HG03520 (cell line): Measurements from ENCODE around the gene PDCL3.

ENCODE experiments used
- ATAC-seq: cut with Tn5 transposase; IDR thresholded peaks from one replicate; pipeline ENCODE4 v1.9.1; 2021; ENCODE audit warnings: mild to moderate bottlenecking, moderate library complexity; ENCODE audit not compliant: unreplicated experiment

The PDCL3 gene

DNA sequence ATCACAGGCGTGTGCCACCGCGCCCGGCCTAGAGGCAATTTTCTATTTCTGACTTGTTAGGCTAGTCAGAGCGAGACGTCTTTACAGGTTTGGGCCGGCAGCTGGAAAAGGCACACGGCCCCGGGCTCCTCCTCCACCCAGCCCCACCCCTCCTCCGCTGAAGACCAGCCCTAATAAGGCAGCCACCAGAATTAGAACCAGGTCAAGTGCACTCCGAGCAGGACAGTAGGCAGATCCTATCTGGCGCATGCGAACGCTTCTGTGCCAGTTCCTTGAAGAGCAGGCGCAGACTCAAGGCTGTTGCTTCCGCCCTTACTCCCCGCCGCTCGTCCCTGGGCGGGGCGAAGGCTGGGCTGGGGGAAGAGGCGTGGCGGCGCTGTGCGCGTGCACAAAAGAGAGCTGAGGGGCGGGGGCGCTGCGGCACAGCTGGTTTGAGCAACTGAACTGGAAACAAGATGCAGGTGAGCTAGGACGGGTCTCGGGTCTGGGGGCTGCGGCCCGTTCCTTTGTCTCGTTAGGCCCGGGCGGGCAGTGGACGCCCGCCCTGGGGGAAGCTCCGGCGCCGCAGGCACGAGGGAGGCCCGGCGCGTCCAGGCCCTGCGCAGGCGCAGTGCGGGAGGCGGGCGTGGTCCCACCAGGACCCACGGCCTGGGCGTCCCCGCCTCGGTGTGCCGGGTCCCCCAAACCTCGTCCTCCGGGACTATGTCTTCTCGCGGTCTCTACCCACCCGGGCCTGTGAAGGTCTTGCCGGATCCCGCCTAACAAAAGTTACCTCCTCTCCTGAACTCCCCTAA lies at the start of gene PDCL3:
Gene PDCL3, plus strand, starts transcription at position 381 of the 794 bp plus-strand sequence. Its CDS starts 75 bp downstream, at position 456.
- peak; percentile 89 for ATAC-seq

DNA sequence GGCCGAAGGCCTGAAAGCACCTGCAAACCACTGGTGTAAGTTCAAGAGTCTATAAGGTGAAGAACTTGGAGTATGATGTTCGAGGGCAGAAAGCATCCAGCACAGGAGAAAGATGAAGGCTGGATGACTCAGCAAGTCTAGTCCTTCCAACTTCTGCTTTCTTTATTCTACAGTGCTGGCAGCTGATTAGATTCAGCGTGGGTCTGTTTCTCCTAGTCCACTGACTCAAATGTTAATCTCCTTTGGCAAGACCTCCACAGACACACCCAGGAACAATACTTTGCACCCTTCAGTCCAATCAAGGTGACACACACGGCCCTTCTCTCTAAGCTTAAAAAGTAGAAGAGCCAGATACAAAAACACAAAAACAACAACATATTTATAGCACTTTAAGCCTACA lies 49.1 kb upstream of the PDCL3 start:
- no peak for ATAC-seq

DNA sequence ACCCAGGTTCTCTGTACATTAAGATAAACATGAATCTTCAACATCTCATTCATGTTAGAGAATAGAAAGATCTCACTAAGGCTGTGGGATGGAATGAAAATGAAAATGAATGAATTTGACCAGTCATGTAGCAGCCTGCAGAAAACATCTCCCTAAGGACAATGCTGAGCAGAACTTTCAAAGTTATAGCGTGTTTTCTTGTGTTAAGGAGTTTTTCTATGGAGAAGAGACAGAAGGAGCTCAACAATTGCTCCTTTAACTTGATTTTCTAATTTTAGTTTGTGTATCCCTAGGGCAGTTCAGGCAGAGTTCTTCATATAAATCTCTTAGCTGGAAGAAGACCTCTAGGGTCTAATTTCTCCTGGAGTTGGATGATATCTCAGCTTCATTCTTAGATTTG lies 45.2 kb upstream of the PDCL3 start:
- ATAC-seq: no peak

DNA sequence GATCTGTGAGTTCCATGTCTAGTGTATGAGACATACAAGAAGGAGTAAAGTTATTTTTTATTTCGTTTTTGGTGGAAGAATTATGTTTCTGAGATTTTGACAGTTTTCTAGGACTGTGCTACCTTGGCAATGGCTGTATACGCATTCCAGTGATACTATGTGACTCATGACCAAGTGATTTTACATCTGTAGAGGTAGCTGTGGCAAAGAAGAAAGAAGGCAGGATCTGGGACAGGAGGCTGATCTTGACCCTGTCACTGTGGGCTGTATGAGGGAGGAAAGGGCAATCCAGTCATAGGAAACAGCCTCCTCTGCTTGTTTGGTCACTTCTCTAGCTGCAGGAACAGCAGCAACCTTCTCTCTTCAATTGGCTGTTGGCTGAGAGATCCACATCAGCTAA lies 44.0 kb upstream of the PDCL3 start:
- ATAC-seq: no peak

DNA sequence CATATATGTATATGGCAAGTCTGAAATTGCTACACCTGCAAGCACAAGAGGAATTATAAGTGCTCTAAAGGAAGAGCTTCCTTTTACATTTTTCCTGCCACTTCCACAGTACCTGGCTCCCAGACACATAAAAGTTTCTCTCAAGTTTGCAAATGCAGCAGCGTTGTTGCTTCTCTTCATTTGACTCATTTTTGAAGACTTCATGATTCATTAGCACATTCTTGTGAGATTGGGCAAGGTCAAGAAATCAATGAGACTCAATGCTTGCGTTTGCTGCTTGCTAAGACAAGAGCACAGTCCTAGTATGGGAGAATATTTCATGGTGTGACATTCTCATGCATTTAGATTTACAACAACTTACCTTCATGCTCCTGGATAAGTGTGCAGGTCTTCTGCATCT lies 42.6 kb upstream of the PDCL3 start:
- no peak for ATAC-seq

DNA sequence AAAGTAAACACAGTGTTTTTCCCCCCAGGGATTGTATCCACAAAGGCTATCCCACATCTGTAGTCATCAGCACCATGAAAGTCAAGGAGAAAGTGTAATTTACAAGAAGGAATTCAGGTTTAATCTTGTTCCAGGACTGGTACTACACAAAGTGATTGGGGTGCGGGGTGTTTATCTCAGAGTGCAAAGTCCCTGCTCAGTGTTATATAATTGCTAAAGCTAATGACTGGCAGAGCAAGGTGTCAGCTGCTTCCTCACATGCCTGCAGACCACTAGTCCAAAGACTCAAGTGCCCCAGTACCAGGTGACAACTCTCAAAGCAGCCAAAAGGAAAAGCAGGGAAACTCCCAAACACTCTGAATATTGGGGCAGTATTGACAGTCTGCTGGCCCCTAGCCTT lies 40.4 kb upstream of the PDCL3 start:
- ATAC-seq: no peak

DNA sequence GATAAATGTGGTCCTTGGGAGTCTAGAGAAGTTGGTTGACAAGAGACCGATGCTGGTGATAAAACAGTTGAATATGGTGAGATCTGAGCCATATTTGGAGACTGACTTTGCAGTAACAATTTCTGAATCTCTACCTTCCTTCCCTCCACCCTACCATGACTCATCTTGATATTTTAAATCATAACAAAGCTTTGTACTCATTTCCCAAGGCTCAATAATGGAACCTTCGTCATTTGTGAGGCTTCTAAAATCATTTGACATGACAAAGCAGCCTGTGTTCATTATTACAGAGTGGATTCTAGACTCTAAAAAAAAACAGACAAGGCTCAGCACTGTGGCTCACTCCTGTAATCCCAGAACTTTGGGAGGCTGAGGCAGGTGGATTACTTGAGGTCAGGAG lies 38.5 kb upstream of the PDCL3 start:
- no peak for ATAC-seq

DNA sequence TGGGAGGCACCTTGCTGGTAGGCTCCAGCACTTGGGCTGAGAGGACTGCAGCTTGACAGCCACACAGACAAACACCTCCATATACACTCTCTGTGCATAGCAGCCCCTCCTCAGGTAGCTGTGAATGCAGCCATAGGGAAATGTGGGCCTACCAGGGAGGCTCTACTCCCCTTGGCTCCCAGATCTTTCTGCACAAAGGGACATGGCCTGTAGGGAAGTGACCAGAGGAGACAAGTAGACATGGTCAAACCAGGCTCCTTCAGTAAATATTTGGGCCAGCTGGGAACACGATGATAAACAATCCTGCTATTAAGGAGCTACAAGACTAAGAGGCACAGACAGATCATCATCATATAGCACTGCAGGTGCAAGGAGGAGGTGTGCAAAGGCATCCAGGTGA lies 35.9 kb upstream of the PDCL3 start:
- ATAC-seq: no peak

DNA sequence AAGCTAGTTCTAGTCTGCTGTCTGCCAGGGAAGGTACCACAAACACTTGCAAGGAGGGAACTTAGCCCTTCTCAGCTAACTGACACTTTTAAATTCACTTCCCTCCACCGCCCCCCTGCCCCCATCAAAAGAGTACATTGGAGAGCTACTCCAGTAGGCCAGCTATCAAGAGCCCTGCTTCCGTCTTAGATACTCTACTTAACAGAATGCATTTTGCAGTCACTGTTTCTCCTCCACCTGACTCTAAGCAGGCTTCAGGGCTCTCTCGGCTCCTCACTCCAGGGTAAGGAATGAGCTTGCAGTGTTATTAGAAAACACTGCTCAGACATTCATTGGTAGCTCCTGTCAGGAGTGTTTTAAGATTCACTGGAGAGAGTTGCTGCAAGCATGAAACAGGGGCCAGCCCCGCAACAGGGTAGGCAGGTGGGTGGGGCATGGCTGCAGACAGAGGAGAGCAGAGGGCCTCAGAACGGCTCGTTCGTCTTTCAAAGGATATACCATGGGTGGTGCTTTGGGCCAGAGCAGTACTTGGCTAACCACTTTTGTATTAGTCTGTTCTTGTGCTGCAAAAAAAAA lies 35.3 kb upstream of the PDCL3 start:
- ATAC-seq: no peak

DNA sequence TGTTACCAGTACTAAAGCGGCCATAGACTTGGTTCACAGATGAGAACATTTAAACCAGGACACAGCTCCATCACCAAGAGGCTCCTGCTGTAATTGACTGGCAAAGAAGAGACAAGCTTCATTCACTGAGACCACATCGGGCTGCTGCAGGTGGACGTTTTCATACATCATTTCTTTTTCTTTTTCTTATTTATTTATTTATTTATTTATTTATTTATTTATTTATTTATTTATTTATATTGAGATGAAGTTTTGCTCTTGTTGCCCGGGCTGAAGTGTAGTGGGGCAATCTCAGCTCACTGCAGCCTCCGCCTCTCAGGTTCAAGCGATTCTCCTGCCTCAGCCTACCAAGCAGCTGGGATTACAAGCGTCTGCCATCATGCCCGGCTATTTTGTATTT lies 33.6 kb upstream of the PDCL3 start:
- no peak for ATAC-seq

DNA sequence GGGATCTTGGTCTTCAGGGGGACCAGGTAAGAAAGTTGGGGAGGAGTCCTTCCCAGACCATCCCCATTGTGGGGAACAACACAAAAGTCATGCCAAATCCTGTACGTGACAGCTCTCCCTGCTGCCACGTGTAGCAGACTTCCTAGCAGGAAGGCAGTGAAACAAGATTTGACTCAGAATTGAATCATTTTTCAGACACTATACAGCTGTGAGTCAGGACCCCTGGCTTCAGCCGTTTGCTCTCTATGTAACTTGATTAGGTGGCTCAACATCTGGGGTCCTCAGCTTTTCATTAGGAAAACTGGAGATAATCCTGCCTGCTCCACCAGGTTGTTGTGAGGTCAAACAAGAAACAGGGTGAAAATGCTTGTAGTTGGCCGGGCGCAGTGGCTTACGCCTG lies 32.9 kb upstream of the PDCL3 start:
- ATAC-seq: no peak

DNA sequence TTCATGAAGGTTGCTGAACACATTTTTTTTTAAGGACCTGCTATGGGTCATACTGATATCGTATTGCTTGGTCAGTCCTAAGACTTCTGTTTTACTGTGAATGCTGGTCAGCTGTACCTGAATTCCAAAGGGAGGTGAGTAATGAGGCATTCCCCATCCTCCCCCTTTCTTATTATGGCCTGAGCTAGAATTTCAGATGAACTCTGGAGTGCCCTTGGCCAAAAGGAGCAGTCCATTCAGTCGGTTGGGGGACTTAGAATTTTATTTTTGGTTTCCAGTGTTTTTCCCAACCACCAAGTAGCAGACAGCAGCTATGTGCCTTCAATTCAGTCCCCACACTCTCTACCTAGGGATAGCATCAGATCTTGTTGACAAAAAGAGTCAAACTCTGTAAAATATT lies 26.9 kb upstream of the PDCL3 start:
- ATAC-seq: no peak

DNA sequence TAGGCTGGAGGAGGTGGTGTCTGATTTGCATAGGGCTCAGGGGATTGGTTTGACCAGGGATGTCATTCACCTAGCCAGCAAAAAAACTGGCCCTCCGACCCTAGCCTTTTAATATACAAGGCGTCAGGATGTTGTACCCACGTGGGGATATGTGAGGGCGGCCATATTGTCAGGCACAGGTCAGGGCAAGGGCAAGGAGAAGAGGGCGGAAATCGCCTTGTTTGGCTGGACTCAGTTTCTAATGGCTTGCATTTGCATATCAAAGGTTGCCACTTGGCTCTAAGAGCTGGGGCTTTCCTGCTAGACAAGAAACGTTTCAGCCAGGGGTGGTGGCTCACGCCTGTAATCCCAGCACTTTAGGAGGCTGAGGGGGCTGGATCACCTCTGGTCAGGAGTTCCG lies 24.9 kb upstream of the PDCL3 start:
- ATAC-seq: no peak

DNA sequence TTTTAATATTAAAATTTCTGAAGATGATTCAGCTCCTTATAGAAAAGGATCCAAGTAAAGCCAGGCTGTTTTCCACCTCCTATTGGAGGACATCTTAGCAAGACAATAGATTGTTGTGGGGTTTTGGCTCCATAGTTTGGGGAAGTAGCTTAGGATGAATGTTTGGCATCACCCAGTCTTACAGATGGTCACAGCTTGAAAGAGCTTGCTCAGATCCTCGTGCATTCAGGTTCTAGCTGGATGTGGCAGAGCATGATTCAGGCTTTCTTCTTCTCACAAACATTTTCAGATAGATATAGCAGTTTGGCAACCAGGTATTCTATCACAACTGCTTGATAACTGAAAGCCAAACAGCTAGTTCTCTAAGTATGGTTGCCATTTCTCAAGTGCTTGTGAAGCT lies 23.6 kb upstream of the PDCL3 start:
- no peak for ATAC-seq

DNA sequence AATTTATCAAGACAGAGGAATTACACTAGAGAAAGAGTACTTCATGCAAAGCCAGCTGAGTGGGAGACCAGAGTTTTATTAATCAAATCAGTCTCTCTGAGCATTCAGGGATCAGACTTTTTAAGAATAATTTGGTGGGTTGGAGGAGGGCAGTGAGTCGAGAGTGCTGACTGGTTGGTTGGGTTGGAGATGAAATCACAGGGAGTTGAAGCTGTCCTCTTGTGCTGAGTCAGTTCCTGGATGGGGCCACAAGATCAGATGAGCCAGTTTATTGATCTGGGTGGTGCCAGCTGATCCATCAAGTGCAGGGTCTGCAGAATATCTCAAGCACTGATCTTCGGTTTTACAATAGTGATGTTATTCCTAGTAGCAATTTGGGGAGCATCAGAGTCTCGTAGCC lies 21.4 kb upstream of the PDCL3 start:
- no peak for ATAC-seq

DNA sequence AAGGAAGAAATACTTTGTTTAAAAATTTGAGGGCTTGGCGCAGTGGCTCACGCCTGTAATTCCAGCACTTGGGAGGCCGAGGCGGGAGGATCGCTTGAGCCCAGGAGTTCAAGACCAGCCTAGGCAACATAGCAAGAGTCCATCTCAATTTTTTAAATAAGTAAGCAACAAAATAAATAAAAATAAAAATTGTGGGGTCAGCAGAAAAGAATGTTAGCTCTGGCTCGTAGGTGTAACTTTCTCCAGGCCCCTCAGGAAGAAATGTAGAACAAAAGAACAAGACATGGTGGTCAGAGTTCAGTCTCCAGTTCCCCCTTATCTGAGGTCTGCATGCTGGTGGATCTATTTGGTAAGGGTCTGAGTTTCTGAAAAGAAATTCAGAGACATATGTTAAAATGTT lies 20.4 kb upstream of the PDCL3 start:
- ATAC-seq: no peak

DNA sequence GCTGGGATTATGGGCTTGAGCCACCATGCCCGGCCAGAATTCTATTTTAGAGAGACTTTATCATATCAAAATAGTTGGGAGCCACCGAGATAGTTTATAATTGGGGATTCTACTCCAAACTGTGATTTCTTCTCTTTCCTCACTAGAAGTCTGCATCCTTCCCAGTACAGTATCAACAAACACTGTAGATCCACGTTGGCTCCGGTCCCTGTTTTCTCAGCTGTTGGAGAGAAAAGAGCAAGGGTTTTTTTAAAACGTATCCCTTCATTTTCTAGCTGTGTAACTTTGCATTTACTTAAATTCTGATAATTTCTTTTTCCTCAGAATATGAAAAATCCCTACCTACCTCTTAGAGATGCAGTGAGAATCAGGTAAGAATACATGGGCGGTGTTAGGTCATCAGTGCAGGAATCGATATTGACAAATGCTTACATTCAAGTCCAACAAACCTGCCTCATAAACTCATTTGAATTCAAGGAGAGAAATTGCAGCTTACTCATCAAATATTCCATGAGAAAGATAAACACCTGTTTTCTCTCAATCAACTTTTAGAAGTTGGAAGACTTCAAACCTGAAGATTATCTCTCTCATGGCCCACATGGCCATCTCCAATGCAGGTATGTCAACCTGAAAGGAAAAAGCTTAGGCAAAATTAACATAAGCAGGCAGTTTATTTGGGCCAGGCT lies 17.7 kb upstream of the PDCL3 start:
- ATAC-seq: no peak

DNA sequence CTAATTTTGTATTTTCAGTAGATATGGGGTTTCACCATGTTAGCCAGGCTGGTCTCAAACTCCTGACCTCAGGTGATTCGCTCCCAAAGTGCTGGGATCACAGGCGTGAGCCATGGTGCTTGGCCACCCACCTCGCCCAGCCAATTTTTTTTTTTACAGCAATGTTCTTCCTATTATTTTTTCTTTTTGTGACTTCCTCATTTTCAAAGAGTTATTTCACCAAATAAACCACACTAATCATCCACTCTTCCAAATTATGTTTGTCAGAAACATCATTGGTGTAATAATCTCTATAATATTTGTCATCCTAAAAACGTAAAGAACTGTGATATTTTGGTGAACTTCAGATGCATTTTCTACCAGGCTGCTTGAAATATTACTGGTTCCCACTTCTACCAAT lies 16.3 kb upstream of the PDCL3 start:
- ATAC-seq: no peak

DNA sequence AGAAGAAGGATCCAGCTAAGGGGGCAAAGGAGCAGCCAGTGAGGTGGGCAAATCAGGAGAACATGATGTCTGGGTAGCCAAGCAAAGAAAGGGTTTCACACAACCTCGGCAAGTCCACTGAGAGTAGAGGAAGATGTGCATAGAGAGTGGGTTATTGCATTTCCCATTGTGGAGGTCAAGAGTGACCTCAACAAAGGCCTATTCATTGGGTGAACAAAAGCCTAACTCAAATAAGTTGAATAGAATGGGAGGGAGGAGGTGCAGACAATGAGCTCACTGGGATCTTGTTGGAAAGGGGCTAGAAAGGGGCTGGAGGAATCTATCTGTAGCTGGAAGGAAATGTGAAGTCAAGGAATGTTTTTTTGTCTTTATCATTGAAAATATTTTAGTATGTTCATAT lies 14.0 kb upstream of the PDCL3 start:
- no peak for ATAC-seq

DNA sequence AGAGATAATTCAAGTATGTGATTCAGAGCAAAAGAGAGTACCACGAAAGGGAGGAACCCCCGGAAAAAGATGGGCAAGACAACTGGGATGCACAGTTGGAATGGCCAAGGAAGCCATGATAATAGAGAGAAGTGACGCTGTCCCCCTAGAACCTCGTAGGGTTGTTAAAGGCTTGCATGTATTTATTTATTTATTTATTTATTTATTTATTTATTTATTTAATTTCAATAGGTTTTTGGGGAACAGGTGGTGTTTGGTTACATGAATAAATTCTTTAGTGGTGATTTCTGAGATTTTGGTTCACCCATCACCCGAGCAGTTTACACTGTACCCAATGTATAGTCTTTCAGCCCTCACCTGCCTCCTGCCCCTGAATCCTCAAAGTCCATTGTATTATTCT lies 11.5 kb upstream of the PDCL3 start:
- no peak for ATAC-seq

DNA sequence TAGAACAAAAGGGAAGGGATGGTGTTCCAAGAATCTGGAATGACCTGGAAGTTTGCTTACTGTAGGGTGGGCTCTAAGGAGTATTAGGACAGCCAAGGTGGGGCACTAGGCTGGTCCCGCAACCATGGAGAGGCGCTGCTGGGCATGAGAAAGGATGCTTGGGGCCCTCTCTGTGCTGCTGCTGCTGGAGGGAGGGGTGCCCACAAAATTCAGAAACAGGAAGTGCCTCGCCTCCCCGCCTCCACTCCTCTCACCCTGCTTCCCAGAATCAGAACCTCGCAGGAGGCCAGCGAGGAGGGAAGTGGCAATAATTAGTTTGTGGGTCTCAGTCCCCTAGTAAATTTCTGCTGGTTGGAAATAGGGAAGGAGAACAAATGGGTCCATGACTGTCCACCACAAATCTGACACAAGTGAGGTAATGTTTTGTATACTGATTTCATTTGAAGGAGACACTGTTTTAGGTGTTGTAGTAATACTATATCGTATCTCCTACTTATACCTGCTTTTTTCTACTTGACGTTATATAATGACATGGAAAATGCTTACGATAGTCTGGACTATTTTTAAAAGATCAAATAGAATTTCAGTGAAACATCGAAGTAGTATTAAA lies 7.9 kb upstream of the PDCL3 start:
- no peak for ATAC-seq

DNA sequence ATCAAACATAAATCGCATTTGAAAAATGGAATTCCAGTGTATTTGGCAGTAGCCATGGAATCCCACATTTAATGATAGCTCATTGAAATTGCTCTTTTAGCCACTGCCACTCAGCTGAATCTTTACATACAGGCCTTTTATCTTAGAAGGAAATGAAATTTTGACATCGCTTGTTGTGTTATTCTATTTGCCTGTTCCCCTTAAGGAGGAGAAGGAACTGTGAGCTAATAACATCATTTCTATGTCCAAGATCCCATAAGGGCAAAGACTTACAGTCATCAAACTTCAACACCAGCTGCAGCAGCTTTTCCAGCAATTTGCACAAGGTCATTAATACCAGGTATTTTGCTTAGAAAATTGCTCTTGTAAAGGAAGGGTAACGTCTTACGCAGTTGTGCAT lies 6.0 kb upstream of the PDCL3 start:
- no peak for ATAC-seq
